ENCODE measurements around the gene DIP2C.
A peak's percentile ranks its signal among the peaks of the same experiment; 100 is the strongest.
"Not testable (repeated sequence)": the region's sequence is repeated elsewhere in the genome, so short reads cannot be mapped to it uniquely, and the experiment has no call there.

DIP2C gene

GRCh38 chr10:397321-398068, 292.0 kb downstream of the DIP2C start:
- no peak for DNase-seq

- no peak for DNase-seq
These were observed 292.8 kb downstream of the DIP2C start for GRCh38 chr10:396535-397220.

GRCh38 chr10:396107-396506, 293.4 kb downstream of the DIP2C start:
- no peak for DNase-seq

- no peak for DNase-seq
These were observed 293.8 kb downstream of the DIP2C start for GRCh38 chr10:395665-396064.

GRCh38 chr10:394439-395101, 294.9 kb downstream of the DIP2C start:
- DNase-seq = not testable (repeated sequence)

- DNase-seq = no peak
These were observed 295.6 kb downstream of the DIP2C start for GRCh38 chr10:393787-394438.

DNA sequence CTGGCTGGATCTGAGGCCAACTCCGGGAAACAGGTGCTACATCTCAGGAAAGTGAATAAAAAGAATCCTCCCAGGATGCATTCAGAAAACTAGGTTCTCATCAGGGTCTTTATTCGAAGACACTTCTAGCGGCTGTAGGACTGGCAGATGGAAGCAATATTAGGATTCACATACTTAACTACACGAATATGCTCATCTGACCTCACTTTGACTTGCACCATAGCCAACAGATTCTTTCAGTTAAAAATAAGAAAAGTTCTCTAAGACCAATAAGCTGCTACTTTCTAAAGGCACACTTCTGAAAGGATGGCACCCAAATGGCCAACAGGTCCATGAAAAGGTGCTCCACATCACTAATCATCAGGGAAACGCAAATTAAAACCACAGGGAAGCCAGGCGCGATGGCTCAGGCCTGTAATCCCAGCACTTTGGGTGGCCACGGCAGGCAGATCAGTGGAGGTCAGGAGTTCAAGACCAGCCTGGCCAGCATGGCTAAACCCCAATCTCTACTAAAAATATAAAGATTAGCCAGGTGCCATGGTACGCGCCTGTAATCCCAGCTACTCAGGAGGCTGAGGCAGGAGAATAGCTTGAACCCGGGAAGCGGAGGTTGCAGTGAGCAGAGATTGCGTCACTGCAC, 296.2 kb downstream of the DIP2C start:
- no peak for DNase-seq

- no peak for DNase-seq
These were observed 296.8 kb downstream of the DIP2C start for GRCh38 chr10:392705-393037.

DNA sequence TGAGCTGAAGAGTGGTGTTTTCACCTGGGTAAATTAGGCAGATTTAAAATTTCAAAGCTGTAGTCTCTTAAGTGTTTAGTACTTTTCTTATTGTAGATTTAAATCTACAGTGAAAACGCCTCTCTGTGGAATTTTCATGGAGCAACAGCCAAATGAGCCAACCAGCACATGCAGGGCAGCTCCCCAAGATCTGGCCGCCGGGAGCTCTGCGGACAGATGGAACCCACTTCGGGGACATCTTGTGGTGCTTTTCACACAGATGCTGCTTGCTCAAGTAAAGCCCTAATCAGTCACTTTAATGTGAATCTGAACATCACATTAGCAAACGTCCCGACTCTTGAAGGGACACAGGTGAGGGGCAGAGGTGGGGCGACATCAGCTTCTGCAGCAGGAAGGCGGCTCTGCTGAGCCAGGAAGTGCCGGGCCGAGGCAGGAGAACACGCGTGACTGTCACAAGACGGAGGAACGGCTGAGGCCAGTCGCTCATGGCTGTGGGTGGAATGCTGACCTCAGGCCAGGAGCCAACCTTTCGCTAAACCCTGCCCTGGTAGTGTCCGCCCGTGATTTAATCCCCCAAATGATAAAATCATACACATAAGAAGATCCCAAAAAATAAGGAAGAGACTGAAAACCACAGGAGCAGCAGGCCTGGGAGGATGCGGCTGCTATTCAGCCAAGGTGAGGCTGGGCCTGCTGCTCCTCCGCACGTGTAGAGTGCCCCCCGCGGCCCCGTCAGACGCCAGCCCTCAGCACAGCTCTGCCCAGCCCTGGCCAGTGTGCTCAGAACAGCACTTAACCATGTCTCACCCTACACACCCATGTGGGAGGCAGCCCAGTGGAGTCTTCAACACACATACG, 297.4 kb downstream of the DIP2C start:
- DNase-seq = no peak

GRCh38 chr10:391305-391704, 298.2 kb downstream of the DIP2C start:
- peak; percentile 72 for DNase-seq

GRCh38 chr10:390449-391100, 298.9 kb downstream of the DIP2C start:
- no peak for DNase-seq

GRCh38 chr10:389836-390448, 299.5 kb downstream of the DIP2C start:
- DNase-seq = no peak

GRCh38 chr10:389261-389790, 300.1 kb downstream of the DIP2C start:
- no peak for DNase-seq

- DNase-seq = no peak
These were observed 300.8 kb downstream of the DIP2C start for GRCh38 chr10:388661-389045.

DNA sequence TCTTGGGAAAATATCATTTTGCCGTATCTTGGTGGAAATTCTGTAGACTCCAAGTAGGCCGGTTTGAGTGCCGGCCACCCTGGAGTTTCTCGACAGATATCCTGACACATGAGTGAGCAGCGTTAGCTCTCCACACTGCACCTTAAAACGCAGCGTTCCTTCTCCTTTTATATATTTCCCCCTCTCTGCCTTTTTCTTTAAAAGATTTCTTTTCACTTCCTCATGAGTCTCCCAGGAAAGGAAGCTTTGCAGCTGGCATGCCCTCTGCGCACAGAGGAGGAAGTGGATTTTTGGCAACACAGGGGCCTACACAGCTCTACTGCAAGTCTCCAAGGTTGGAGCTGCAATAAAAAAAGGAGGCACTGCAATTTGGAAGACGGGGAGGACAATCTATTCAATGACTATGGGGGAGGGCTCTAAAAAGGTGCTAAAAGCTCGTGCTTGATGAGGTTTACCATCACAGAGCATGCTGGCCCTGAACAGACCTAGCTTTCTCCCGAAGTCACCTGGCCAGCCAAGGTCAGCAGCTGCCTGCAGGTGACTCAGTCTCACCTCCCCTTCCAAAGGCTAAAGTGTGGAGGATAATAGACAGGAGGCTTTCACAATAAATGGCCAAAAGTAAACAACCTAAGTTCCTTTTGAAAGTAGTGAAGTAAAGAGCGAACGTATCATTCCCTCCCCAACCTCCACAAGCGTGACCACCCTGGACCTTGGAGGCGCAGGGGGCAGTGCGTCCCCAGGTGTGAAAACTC, 301.4 kb downstream of the DIP2C start:
- peak; percentile 69 for DNase-seq

DNA sequence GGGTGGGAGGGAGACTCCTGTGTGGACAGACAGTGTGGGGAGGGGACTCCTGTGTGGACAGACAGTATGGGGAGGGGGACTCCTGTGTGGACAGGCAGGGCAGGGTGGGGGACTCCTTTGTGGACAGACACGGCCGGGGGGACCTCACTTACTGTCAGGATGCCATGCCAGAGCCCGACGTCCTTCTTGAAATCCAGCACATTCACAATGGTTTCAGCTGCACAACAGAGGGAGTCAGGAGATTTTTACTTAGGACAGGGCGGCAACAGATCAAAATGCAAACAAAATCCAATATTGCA, 301.9 kb downstream of the DIP2C start:
- no peak for DNase-seq

- no peak for DNase-seq
These were observed 302.5 kb downstream of the DIP2C start for GRCh38 chr10:386771-387592.

GRCh38 chr10:385571-386300, 303.7 kb downstream of the DIP2C start:
- no peak for DNase-seq
